BE2C (cell line): ENCODE results near the gene CPT1B.

ENCODE experiments used
- DNase-seq: peaks from one replicate; pipeline ENCODE4 v3.0.0-alpha.2; 2020
- H3K27me3 ChIP-seq: fragments of 250-450 bp; sonication (Bioruptor Pico); 2 replicates; pipeline ENCODE4 v1.5.1; 2020; ENCODE audit warnings: mild to moderate bottlenecking
- H3K36me3 ChIP-seq: fragments of 250-450 bp; sonication (Bioruptor Pico); 2 replicates; pipeline ENCODE4 v1.5.1; 2020; ENCODE audit warnings: mild to moderate bottlenecking
- H3K4me1 ChIP-seq: fragments of 250-450 bp; sonication (Bioruptor Pico); 2 replicates; pipeline ENCODE4 v1.5.1; 2020
- H3K4me3 ChIP-seq: 2 replicates; pipeline ENCODE4 v1.5.1; 2011; ENCODE audit warnings: low read depth, low read length
- H3K9me3 ChIP-seq: fragments of 250-450 bp; sonication (Bioruptor Pico); 2 replicates; pipeline ENCODE4 v1.5.1; 2020
- TF ChIP-seq, protein P1 (sequence below): IDR thresholded peaks from 2 replicates; pipeline ENCODE4 v1.5.1; 2012; ENCODE audit warnings: mild to moderate bottlenecking, low read depth, low read length

The CPT1B gene

DNA sequence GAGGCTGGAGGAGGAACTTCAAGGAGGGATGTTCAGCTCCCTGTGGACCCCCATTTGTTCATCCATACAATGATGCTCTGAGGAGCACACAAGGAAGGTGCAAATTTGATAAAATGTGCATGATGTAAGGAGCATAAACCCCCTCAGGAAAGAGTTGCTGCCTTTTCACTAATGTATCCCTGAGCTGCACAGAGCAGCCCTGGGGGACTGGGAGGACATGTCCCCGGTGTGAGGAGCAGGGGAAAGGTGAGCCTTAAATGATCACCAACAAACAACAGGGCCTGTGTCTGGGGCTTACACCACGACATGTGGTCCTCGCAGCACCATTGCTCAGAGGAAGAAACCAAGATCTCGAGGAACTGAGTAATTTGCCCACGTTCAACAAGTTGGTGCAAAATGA lies 18.9 kb upstream of the CPT1B start:
- Histone ChIP-seq H3K27me3 (no peaks in the 10 kb centered on the region), H3K9me3 (no peaks in the 10 kb centered on the region), H3K4me3 (no peak overlapping the region), H3K36me3 (peaks cover 3% of the 10 kb centered on the region; the same call in 1 of the 2 replicates), H3K4me1 (peaks cover 6% of the 10 kb centered on the region)
- no peak for DNase-seq
- TF ChIP-seq, protein P1, sequence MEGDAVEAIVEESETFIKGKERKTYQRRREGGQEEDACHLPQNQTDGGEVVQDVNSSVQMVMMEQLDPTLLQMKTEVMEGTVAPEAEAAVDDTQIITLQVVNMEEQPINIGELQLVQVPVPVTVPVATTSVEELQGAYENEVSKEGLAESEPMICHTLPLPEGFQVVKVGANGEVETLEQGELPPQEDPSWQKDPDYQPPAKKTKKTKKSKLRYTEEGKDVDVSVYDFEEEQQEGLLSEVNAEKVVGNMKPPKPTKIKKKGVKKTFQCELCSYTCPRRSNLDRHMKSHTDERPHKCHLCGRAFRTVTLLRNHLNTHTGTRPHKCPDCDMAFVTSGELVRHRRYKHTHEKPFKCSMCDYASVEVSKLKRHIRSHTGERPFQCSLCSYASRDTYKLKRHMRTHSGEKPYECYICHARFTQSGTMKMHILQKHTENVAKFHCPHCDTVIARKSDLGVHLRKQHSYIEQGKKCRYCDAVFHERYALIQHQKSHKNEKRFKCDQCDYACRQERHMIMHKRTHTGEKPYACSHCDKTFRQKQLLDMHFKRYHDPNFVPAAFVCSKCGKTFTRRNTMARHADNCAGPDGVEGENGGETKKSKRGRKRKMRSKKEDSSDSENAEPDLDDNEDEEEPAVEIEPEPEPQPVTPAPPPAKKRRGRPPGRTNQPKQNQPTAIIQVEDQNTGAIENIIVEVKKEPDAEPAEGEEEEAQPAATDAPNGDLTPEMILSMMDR: no peak

DNA sequence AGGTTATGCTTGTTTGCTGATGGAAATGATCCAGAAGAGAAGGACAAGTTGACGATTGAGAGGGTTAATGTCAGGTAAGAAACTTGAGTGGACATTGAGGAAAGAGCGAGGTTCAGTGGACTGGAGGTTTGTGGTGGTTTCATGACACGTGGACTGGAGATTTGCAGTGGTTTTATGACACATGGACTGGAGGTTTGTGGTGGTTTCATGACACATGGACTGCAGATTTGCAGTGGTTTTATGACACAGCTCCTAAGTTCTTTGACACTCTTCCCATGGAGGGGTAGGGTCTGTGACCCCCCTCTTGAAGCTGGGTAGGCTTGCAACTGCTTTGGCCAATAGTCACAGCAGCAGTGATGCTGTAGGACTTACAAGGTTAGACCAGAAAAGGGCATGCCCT lies 17.0 kb upstream of the CPT1B start:
- Histone ChIP-seq H3K9me3 (no peaks in the 10 kb centered on the region), H3K36me3 (no peaks in the 10 kb centered on the region), H3K4me1 (no peaks in the 10 kb centered on the region), H3K27me3 (peaks cover 5% of the 10 kb centered on the region; the same call in 1 of the 2 replicates), H3K4me3 (no peak overlapping the region)
- DNase-seq: no peak
- TF ChIP-seq, protein P1: no peak

DNA sequence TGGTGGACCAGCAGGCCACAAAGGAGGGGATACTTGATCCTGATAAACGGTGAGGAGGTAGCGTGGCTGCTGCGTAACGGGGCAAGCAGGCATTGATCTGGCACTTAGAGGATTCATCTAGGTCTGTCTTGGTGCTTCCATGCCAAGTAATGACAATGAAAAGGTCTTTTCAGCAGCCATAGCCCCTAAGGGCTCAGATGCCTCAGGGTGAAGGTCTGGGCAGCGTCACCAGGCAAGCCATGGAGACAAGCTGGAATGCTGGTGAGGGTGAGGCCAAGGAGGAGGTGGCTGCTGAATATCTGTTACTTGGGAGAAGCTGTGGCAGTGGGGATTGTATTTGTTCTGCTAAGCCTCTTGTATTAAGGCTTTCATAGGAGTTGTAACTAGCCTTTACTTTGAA lies 9.2 kb upstream of the CPT1B start:
- H3K36me3 ChIP-seq: no peaks in the 10 kb centered on the region
- no peak for DNase-seq
- TF ChIP-seq, protein P1: no peak
- H3K9me3 ChIP-seq: no peaks in the 10 kb centered on the region
- no peak overlapping the region for H3K4me3 ChIP-seq
- no peaks in the 10 kb centered on the region for H3K4me1 ChIP-seq
- peaks cover 20% of the 10 kb centered on the region for H3K27me3 ChIP-seq

DNA sequence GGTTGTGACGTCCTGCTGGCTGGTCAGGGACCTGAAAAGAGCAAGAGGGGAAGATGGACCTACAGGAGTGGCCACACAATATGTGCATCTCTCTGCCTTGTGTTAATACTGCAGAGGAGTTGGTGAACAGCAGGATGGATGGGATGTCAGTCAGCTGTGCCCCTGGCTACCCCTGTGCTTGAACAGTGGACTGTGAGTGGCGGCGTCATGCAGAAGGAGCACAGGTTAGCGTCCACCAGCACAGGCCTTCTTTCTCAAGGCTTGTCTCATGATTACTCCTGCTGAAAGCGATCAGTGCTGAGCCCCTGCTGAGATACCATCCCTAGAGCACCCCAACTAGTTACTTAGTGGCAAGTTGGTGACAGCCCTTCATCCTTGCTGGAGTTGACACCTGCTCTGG lies 8.2 kb upstream of the CPT1B start:
- H3K36me3 ChIP-seq: no peaks in the 10 kb centered on the region
- TF ChIP-seq, protein P1: no peak
- no peaks in the 10 kb centered on the region for H3K4me1 ChIP-seq
- H3K27me3 ChIP-seq: peaks cover 20% of the 10 kb centered on the region
- DNase-seq: no peak
- no peak overlapping the region for H3K4me3 ChIP-seq
- H3K9me3 ChIP-seq: no peaks in the 10 kb centered on the region

DNA sequence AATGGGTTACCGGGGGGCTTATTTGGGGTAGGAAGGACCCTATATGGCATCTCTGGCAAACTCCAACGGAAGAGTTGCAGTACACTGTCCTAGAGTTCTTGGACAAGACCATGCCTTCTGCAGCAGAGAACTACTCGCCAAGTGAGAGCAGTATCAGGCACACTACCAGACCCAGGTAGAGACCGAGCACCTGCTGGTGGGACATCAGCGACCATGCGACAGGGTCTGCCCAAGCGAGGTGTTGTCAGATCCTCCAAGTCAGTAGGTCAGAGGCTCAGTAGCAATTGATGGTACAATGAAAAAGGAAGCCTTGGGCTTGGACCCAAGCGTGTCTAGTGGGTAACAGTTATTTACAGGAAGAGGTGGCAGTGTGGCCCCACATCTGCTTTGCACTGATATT lies 7.6 kb upstream of the CPT1B start:
- Histone ChIP-seq H3K27me3 (peaks cover 17% of the 10 kb centered on the region), H3K9me3 (no peaks in the 10 kb centered on the region)
- TF ChIP-seq, protein P1: no peak

DNA sequence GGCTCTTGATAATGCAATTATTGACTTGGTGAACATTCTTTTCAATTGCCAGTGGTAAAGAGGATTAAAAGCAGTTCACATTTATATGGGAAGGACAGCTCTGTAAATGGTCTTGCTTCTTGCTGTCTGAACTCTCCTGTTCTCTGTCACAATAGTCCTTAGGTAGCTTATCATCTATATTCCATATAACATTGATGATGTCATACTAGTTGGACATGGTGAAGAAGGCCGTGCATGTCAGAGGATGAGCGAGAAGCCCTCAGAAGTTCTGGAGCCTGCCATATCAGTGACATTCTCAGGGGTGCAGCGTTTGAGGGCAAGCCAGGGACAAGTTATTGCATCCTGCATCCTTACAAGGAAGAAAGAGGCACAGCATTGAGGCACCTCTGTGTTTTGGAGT lies 7.0 kb upstream of the CPT1B start:
- TF ChIP-seq, protein P1: no peak
- no peak overlapping the region for H3K4me3 ChIP-seq
- no peaks in the 10 kb centered on the region for H3K4me1 ChIP-seq
- peaks cover 15% of the 10 kb centered on the region for H3K27me3 ChIP-seq
- no peak for DNase-seq
- no peaks in the 10 kb centered on the region for H3K9me3 ChIP-seq
- 0 out of 2 replicates have a peak, but pooled peaks cover 3% of the 10 kb centered on the region for H3K36me3 ChIP-seq

More for the DNA sequence above, 7.6 kb upstream of the CPT1B start:
- no peaks in the 10 kb centered on the region for H3K4me1 ChIP-seq
- 0 out of 2 replicates have a peak, but pooled peaks cover 3% of the 10 kb centered on the region for H3K36me3 ChIP-seq
- no peak for DNase-seq
- no peak overlapping the region for H3K4me3 ChIP-seq
